Tibial nerve (tissue), 4 donors: ENCODE measurements around the gene CTDSPL. TPM values are rescaled to one million over a fixed set of nuclear protein-coding genes. Genes with fewer than 3 reads are reported as not detected.

ENCODE experiments used
- DNase-seq, 2 donors: peaks; one replicate each; pipeline ENCODE4 v3.0.0-alpha.2; 2019; ENCODE audit warnings: low spot score in 2 of 2
- H3K27ac ChIP-seq, 4 donors: fragments of 200-600 bp; sonication (generic) in 3 of 4; one replicate each; pipeline ENCODE4 v1.5.1; 2017 to 2019; ENCODE audit warnings: mild to moderate bottlenecking in 1 of 4
- H3K27me3 ChIP-seq, 2 donors: fragments of 200-600 bp; sonication (generic) in 1 of 2; one replicate each; pipeline versions ENCODE4 v1.5.1 to v1.6.0; 2017 to 2019
- H3K36me3 ChIP-seq, 3 donors: fragments of 200-600 bp; sonication (generic); one replicate each; pipeline ENCODE4 v1.5.1; 2018 to 2019
- H3K4me1 ChIP-seq, 4 donors: fragments of 200-600 bp; sonication (generic) in 3 of 4; one replicate each; pipeline ENCODE4 v1.5.1; 2017 to 2019
- H3K4me3 ChIP-seq, 4 donors: fragments of 200-600 bp; sonication (generic) in 3 of 4; one replicate each; pipeline ENCODE4 v1.5.1; 2017 to 2019; ENCODE audit warnings: mild to moderate bottlenecking in 1 of 4, moderate library complexity in 1 of 4
- H3K9me3 ChIP-seq, 4 donors: fragments of 200-600 bp; sonication (generic) in 3 of 4; one replicate each; pipeline ENCODE4 v1.5.1; 2017 to 2019
- EP300 ChIP-seq, 2 donors: sonication (generic); formaldehyde crosslinking; IDR thresholded peaks; one replicate each; pipeline ENCODE4 v1.6.1; 2017; ENCODE audit warnings: antibody characterized with exemption in 2 of 2, mild to moderate bottlenecking in 1 of 2
- POLR2A ChIP-seq, 2 donors: fragments of 450-650 bp; IDR thresholded peaks; one replicate each; pipeline ENCODE4 v1.6.1; 2017; ENCODE audit warnings: antibody characterized with exemption in 2 of 2, mild to moderate bottlenecking in 2 of 2, moderate library complexity in 2 of 2
- WGBS, 2 donors: methylation state at CpG; one replicate each; pipeline ENCODE4 v1.1.5; 2018; 5-methylcytosine and 5-hydroxymethylcytosine counted together
- total RNA-seq, 4 donors: library from RNA; depleted of rRNA; stranded (reverse); fragments of >200 nt; gene quantifications; one replicate each; pipeline ENCODE4 v1.1.0, GENCODE V29; 2016
- TF ChIP-seq, protein P1 (sequence below), 5 experiments: fragments of 200-600 bp in 3 of 5; fragments of 450-650 bp in 2 of 5; sonication (generic) in 3 of 5; IDR thresholded peaks; one replicate each; pipeline ENCODE4 v1.5.1; 2016 to 2019; ENCODE audit warnings: antibody characterized with exemption in 5 of 5, mild to moderate bottlenecking in 3 of 5, moderate library complexity in 2 of 5

CTDSPL gene
- total RNA-seq, 4 donors from 2014 or later, result 31.8 to 87.0 (median 49.0) TPM

DNA sequence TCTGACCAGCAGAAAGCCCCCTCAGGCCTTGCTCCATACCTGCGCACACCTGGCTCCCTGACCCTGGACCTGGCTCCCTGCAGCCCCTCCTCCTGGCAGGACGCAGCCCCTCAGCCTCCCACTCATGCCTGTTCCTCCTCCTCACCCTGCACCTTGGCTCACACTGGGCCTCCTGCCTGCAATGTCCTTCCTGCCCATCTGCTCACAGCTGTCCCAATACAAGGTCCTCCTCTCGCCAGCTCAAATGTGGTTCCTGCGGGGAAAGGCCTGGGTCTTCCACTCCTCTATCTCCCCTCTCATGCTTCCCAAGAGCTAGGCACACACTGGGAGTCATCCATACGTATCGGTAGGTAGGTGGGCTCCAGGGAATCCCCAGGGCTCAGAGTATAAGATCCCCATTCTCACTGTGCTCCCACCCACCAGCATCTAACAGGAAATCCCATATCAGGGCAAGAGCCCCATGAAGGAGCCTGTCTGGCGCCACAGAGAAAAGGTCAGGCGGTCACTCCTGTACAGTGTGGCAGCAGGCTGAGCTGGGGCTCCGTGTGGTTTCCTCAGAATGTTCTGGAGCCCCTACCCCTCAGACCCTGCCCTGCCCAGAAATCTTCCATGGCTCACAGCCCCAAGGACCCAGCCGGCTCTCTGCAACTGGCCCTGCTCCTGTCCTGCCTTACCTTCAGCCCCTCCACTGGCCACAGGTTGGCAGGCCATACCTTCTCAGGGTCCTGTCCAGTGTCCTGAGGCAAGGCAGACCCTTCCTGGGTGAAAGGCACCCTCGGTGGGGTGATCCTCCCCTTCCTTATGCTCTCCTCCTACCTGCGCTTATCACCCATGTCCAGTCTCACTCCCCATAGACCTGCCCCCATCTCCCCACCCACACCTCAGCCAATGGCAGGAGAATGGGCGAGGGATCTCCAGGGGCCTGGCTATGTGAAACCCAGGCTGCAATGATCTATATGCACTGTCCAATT, 156.9 kb downstream of the CTDSPL start:
- 81 to 82% methylated on average over 10 to 13 of the region's 13 CpGs for WGBS, 2 donors
- no peak for DNase-seq
- peaks cover 0 to 68% (median 20%) of the 10 kb centered on the region in 3 donors for H3K36me3 ChIP-seq

DNA sequence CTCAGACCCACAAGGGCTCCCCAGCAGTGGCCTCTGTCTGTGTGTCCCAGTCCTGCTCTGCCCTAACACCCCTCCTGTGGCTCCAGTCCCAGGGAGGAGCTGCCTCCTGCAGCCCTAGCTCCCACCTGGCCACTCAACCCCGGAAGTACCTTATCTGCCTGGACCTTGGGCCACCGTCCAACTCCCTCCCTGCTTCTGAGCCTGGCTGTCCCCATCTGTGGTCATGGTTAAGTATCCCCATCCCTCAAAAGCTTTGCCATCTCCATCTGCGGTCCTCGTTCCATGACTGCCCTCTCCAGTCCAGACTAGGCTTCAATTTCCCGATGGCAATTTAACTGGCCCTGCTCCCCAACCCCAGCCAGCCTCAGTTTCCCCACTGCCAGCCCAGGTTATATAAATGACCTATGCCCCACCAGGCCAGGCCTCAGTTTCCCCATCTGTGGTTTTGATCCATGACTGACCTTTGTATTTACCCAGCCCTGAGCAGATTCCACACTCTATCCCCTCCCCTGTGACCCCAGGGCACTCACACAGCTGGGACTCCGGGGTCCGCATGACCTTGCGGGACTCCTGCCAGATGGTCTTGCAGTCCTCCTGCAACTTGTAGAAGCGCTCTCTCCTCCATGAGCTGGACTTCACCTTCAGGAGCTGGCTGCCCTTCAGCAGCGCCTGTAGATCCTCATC, 158.1 kb downstream of the CTDSPL start:
- TF ChIP-seq, protein P1, sequence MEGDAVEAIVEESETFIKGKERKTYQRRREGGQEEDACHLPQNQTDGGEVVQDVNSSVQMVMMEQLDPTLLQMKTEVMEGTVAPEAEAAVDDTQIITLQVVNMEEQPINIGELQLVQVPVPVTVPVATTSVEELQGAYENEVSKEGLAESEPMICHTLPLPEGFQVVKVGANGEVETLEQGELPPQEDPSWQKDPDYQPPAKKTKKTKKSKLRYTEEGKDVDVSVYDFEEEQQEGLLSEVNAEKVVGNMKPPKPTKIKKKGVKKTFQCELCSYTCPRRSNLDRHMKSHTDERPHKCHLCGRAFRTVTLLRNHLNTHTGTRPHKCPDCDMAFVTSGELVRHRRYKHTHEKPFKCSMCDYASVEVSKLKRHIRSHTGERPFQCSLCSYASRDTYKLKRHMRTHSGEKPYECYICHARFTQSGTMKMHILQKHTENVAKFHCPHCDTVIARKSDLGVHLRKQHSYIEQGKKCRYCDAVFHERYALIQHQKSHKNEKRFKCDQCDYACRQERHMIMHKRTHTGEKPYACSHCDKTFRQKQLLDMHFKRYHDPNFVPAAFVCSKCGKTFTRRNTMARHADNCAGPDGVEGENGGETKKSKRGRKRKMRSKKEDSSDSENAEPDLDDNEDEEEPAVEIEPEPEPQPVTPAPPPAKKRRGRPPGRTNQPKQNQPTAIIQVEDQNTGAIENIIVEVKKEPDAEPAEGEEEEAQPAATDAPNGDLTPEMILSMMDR (IDR thresholded peaks at IDR 0.05), result no peak
- TF ChIP-seq POLR2A (IDR thresholded peaks at IDR 0.05) (no peak), EP300 (IDR thresholded peaks at IDR 0.05) (no peak)
- H3K4me1 ChIP-seq, result peaks cover 0 to 26% (median 0%) of the 10 kb centered on the region in 4 donors
- 84% methylated on average over 10 of the region's 10 CpGs for WGBS, 2 donors
- DNase-seq, result no peak
- no peak overlapping the region for H3K4me3 ChIP-seq
- no peaks in the 10 kb centered on the region for H3K27me3 ChIP-seq
- peaks cover 0 to 8% (median 0%) of the 10 kb centered on the region in 4 donors for H3K9me3 ChIP-seq
- H3K36me3 ChIP-seq, result peaks cover 0 to 58% (median 20%) of the 10 kb centered on the region in 3 donors
- no peak overlapping the region for H3K27ac ChIP-seq

More for the DNA sequence above, 156.9 kb downstream of the CTDSPL start:
- Histone ChIP-seq H3K4me1 (peaks cover 0 to 18% (median 0%) of the 10 kb centered on the region in 4 donors), H3K27ac (no peak overlapping the region), H3K4me3 (no peak overlapping the region), H3K9me3 (peaks cover 0 to 8% (median 0%) of the 10 kb centered on the region in 4 donors), H3K27me3 (no peaks in the 10 kb centered on the region)
- TF ChIP-seq POLR2A (IDR thresholded peaks at IDR 0.05) (no peak), EP300 (IDR thresholded peaks at IDR 0.05) (no peak)
- TF ChIP-seq, protein P1 (IDR thresholded peaks at IDR 0.05), result no peak

DNA sequence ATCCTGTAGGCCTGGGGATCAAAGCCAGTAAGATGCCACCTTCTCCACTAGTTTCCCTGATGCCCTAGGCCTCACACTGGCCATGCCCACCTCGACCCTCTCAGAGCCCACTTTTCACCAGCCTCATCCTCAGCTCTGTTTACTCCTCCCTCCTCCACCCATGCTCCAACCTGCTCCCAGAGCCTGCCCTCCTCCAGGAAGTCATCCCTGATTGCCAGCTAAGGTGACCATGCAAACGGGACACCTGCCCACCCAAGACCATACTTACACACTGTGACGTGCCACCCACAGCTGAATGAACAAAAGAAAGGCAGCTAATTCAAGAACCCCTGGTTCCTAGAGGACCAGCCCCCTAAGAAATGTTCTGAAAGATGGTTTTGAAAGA, 158.7 kb downstream of the CTDSPL start:
- WGBS, 2 donors, result 80 to 84% methylated on average over 3 of the region's 3 CpGs
- peaks cover 0 to 27% (median 2%) of the 10 kb centered on the region in 4 donors for H3K4me1 ChIP-seq
- no peak for DNase-seq
- no peak overlapping the region for H3K27ac ChIP-seq
- no peaks in the 10 kb centered on the region for H3K27me3 ChIP-seq
- H3K4me3 ChIP-seq, result no peak overlapping the region
- H3K36me3 ChIP-seq, result peaks cover 0 to 53% (median 19%) of the 10 kb centered on the region in 3 donors
- no peak for TF ChIP-seq EP300 (IDR thresholded peaks at IDR 0.05)
- no peak for TF ChIP-seq POLR2A (IDR thresholded peaks at IDR 0.05)
- TF ChIP-seq, protein P1 (IDR thresholded peaks at IDR 0.05), result no peak
- H3K9me3 ChIP-seq, result peaks cover 0 to 8% (median 0%) of the 10 kb centered on the region in 4 donors

DNA sequence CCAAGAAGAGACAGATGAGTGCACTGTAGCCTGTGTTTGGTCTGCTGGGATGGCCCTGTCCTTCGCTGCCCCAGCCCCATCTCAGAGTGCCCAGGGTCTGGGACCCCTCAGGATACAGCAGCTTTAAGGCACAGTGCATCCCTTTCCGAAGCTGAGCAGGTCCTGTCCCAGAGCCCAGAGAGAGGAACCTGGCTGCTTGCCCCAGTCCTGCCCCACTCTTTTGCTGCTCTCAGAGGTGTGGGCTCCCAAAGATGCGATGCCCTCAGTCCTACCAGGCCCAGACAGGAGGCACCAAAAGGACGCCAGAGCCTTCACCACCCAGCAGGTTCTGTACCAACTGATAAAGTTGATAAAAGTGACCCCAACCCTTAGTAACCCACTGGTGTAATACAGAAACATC, 159.5 kb downstream of the CTDSPL start:
- Histone ChIP-seq H3K36me3 (peaks cover 0 to 44% (median 10%) of the 10 kb centered on the region in 3 donors), H3K27ac (no peak overlapping the region), H3K4me3 (no peak overlapping the region), H3K4me1 (peaks cover 0 to 36% (median 11%) of the 10 kb centered on the region in 4 donors), H3K27me3 (no peaks in the 10 kb centered on the region), H3K9me3 (peaks cover 0 to 5% (median 0%) of the 10 kb centered on the region in 4 donors)
- TF ChIP-seq, protein P1 (IDR thresholded peaks at IDR 0.05), result no peak
- no peak for TF ChIP-seq EP300 (IDR thresholded peaks at IDR 0.05)
- no peak for TF ChIP-seq POLR2A (IDR thresholded peaks at IDR 0.05)
- WGBS, 2 donors, result 89 to 91% methylated on average over 4 of the region's 4 CpGs
- DNase-seq, result no peak
